ENCODE results near the gene PRDM2. TPM values are rescaled to one million over a fixed set of nuclear protein-coding genes. Genes with fewer than 3 reads are reported as not detected.
A peak's percentile ranks its signal among the peaks of the same experiment; 100 is the strongest.

PRDM2 gene
- total and polyA plus RNA-seq, 2 experiments from 2014 or later: 9.7 to 15.1 TPM

GRCh38 chr1:13781228-13781627, 81.2 kb downstream of the PRDM2 start:
- in situ Hi-C loops (cut with MboI): no loop called here
- Histone ChIP-seq H3K9me3 (ENCODE audit: low read depth) (no peaks in the 10 kb centered on the region), H3K79me2 (ENCODE audit: insufficient read depth) (peaks cover 85% of the 10 kb centered on the region), H3K9me2 (ENCODE audit: insufficient read depth) (no peaks in the 10 kb centered on the region), H3F3A (ENCODE audit: insufficient read depth) (peaks cover 55% of the 10 kb centered on the region), H3K4me3 (no peak overlapping the region), H3K36me3 (ENCODE audit: low read depth) (peaks cover 24% of the 10 kb centered on the region), H3K4me2 (ENCODE audit: unreplicated experiment) (peak overlapping the region; percentile 61), H3K27ac (peak overlapping the region; percentile 52), H4K20me1 (ENCODE audit: insufficient read depth) (peaks cover 5% of the 10 kb centered on the region; the same call in 1 of the 2 replicates), H2AFZ (no peak overlapping the region), H3K4me1 (ENCODE audit: insufficient read depth) (peaks cover 51% of the 10 kb centered on the region), H3K9ac (no peak overlapping the region), H3K27me3 (replicated peaks; ENCODE audit: insufficient read depth) (no peaks in the 10 kb centered on the region)
- TF ChIP-seq EZH2phosphoT487 (IDR thresholded peaks at IDR 0.05; ENCODE audit: insufficient read depth, low read depth): no peak
- TF ChIP-seq EZH2 (IDR thresholded peaks at IDR 0.05; ENCODE audit: insufficient read depth, poor library complexity, severe bottlenecking): no peak
- 69 to 70% methylated on average over 6 of the region's 6 CpGs for WGBS, 2 experiments (ENCODE audit: low coverage in 1 of 2, low lambda C conversion rate in 2 of 2, missing lambda C conversion rate in 2 of 2)
- DNase-seq: no peak

- 4 to 5% methylated on average over 20 of the region's 20 CpGs for WGBS, 2 experiments (ENCODE audit: low coverage in 1 of 2, low lambda C conversion rate in 2 of 2, missing lambda C conversion rate in 2 of 2)
- DNase-seq: peak; percentile 86
- no peak for TF ChIP-seq EZH2phosphoT487 (IDR thresholded peaks at IDR 0.05; ENCODE audit: insufficient read depth, low read depth)
- no peak for TF ChIP-seq EZH2 (IDR thresholded peaks at IDR 0.05; ENCODE audit: insufficient read depth, poor library complexity, severe bottlenecking)
- Histone ChIP-seq H3F3A (ENCODE audit: insufficient read depth) (peaks cover 62% of the 10 kb centered on the region), H2AFZ (peak overlapping the region; percentile 23; the same call in 1 of the 2 replicates), H3K9ac (peak overlapping the region; percentile 52), H3K9me2 (ENCODE audit: insufficient read depth) (no peaks in the 10 kb centered on the region), H3K4me2 (ENCODE audit: unreplicated experiment) (peak overlapping the region; percentile 61), H4K20me1 (ENCODE audit: insufficient read depth) (peaks cover 5% of the 10 kb centered on the region; the same call in 1 of the 2 replicates), H3K27me3 (replicated peaks; ENCODE audit: insufficient read depth) (no peaks in the 10 kb centered on the region), H3K27ac (peak overlapping the region; percentile 52), H3K4me1 (ENCODE audit: insufficient read depth) (peaks cover 51% of the 10 kb centered on the region), H3K4me3 (peak overlapping the region; percentile 56), H3K9me3 (ENCODE audit: low read depth) (no peaks in the 10 kb centered on the region), H3K79me2 (ENCODE audit: insufficient read depth) (peaks cover 85% of the 10 kb centered on the region), H3K36me3 (ENCODE audit: low read depth) (peaks cover 33% of the 10 kb centered on the region)
- in situ Hi-C loops (cut with MboI): no loop called here
These were observed 82.1 kb downstream of the PRDM2 start for GRCh38 chr1:13781907-13782633.

- no peaks in the 10 kb centered on the region for H3K9me3 ChIP-seq (ENCODE audit: low read depth)
- H3K4me1 ChIP-seq (ENCODE audit: insufficient read depth): peaks cover 51% of the 10 kb centered on the region
- peak overlapping the region; percentile 23; the same call in 1 of the 2 replicates for H2AFZ ChIP-seq
- peaks cover 91% of the 10 kb centered on the region for H3K79me2 ChIP-seq (ENCODE audit: insufficient read depth)
- peak; percentile 31 for DNase-seq
- no peaks in the 10 kb centered on the region for H3K27me3 ChIP-seq (replicated peaks; ENCODE audit: insufficient read depth)
- no peaks in the 10 kb centered on the region for H3K9me2 ChIP-seq (ENCODE audit: insufficient read depth)
- peaks cover 33% of the 10 kb centered on the region for H3K36me3 ChIP-seq (ENCODE audit: low read depth)
- peak overlapping the region; percentile 61 for H3K4me2 ChIP-seq (ENCODE audit: unreplicated experiment)
- H3K27ac ChIP-seq: peak overlapping the region; percentile 52
- in situ Hi-C loops (cut with MboI): no loop called here
- H3F3A ChIP-seq (ENCODE audit: insufficient read depth): peaks cover 62% of the 10 kb centered on the region
- H3K9ac ChIP-seq: peak overlapping the region; percentile 52
- H4K20me1 ChIP-seq (ENCODE audit: insufficient read depth): peaks cover 7% of the 10 kb centered on the region; the same call in 1 of the 2 replicates
- TF ChIP-seq EZH2phosphoT487 (IDR thresholded peaks at IDR 0.05; ENCODE audit: insufficient read depth, low read depth): no peak
- no peak for TF ChIP-seq EZH2 (IDR thresholded peaks at IDR 0.05; ENCODE audit: insufficient read depth, poor library complexity, severe bottlenecking)
- H3K4me3 ChIP-seq: peak overlapping the region; percentile 56
- 47 to 49% methylated on average over 12 of the region's 12 CpGs for WGBS, 2 experiments (ENCODE audit: low coverage in 1 of 2, low lambda C conversion rate in 2 of 2, missing lambda C conversion rate in 2 of 2)
These were observed 82.8 kb downstream of the PRDM2 start for GRCh38 chr1:13782634-13783360.

GRCh38 chr1:13783551-13783950, 83.6 kb downstream of the PRDM2 start:
- H3K4me3 ChIP-seq: no peak overlapping the region
- H3K27me3 ChIP-seq (replicated peaks; ENCODE audit: insufficient read depth): no peaks in the 10 kb centered on the region
- H3K9me3 ChIP-seq (ENCODE audit: low read depth): no peaks in the 10 kb centered on the region
- peaks cover 51% of the 10 kb centered on the region for H3K4me1 ChIP-seq (ENCODE audit: insufficient read depth)
- H3K27ac ChIP-seq: 0 out of 2 replicates have a peak overlapping the region, but pooled peaks have one; percentile 15
- H3F3A ChIP-seq (ENCODE audit: insufficient read depth): peaks cover 62% of the 10 kb centered on the region
- H2AFZ ChIP-seq: no peak overlapping the region
- peaks cover 94% of the 10 kb centered on the region for H3K79me2 ChIP-seq (ENCODE audit: insufficient read depth)
- no peak for TF ChIP-seq EZH2phosphoT487 (IDR thresholded peaks at IDR 0.05; ENCODE audit: insufficient read depth, low read depth)
- TF ChIP-seq EZH2 (IDR thresholded peaks at IDR 0.05; ENCODE audit: insufficient read depth, poor library complexity, severe bottlenecking): no peak
- no peaks in the 10 kb centered on the region for H3K9me2 ChIP-seq (ENCODE audit: insufficient read depth)
- DNase-seq: peak; percentile 60
- no peak overlapping the region for H3K9ac ChIP-seq
- in situ Hi-C loops (cut with MboI): no loop called here
- 66 to 68% methylated on average over 5 of the region's 5 CpGs for WGBS, 2 experiments (ENCODE audit: low coverage in 1 of 2, low lambda C conversion rate in 2 of 2, missing lambda C conversion rate in 2 of 2)
- peak overlapping the region; percentile 61 for H3K4me2 ChIP-seq (ENCODE audit: unreplicated experiment)
- H3K36me3 ChIP-seq (ENCODE audit: low read depth): peaks cover 25% of the 10 kb centered on the region
- peaks cover 7% of the 10 kb centered on the region; the same call in 1 of the 2 replicates for H4K20me1 ChIP-seq (ENCODE audit: insufficient read depth)
